IMR-90 (cell line): ENCODE results near the gene DMXL1. TPM values are rescaled to one million over a fixed set of nuclear protein-coding genes. Genes with fewer than 3 reads are reported as not detected.

Experiments used
- ATAC-seq: fragments of 200-7000 bp; cut with Tn5 transposase; 2 replicates; pipeline ENCODE4 v1.9.1; 2020; ENCODE audit warnings: low read depth, mild to moderate bottlenecking, moderate library complexity
- BruUV-seq: library from RNA; stranded (reverse); fragments of 400-500 nt; replicated peaks from 2 replicates; lab custom pipeline; 2021; lab: Mats Ljungman, UMichigan
- CTCF ChIA-PET: fragments of 300-600 bp; formaldehyde crosslinking; extraction: SDS; loops from one replicate; lab custom pipeline; 2021; ENCODE audit warnings: antibody characterized with exemption; lab: Yijun Ruan, JAX
- POLR2A ChIA-PET: fragments of 300-600 bp; sonication (Branson Sonifier 250); formaldehyde crosslinking; loops from one replicate; lab custom pipeline; 2022; ENCODE audit warnings: antibody characterized with exemption; ENCODE audit not compliant: unreplicated experiment; lab: Charles Lee
- DNase-seq: peaks from one replicate; pipeline ENCODE4 v3.0.0; 2013
- H2AFZ ChIP-seq: replicated peaks from 2 replicates; pipeline ENCODE3; 2013; ENCODE audit warnings: low read length, mild to moderate bottlenecking; ENCODE audit not compliant: poor library complexity
- H2AK5ac ChIP-seq: 2 replicates; pipeline ENCODE4 v1.6.1; 2013; ENCODE audit warnings: low read depth, low read length, inconsistent platforms
- H2AK9ac ChIP-seq: replicated peaks from 2 replicates; pipeline ENCODE3; 2013; ENCODE audit warnings: mild to moderate bottlenecking, low read depth, low read length, moderate library complexity; ENCODE audit not compliant: poor library complexity
- H2BK120ac ChIP-seq: 2 replicates; pipeline ENCODE4 v1.6.1; 2013; ENCODE audit warnings: low read depth, low read length, inconsistent platforms
- H2BK15ac ChIP-seq: 3 replicates; pipeline ENCODE4 v1.6.1; 2013; ENCODE audit warnings: low read depth, low read length, inconsistent platforms
- H2BK20ac ChIP-seq: 2 replicates; pipeline ENCODE4 v1.6.1; 2013; ENCODE audit warnings: low read depth, mild to moderate bottlenecking, inconsistent platforms, low read length, moderate library complexity
- H2BK5ac ChIP-seq: 2 replicates; pipeline ENCODE4 v1.6.1; 2013; ENCODE audit warnings: mild to moderate bottlenecking, low read depth, low read length, inconsistent platforms; ENCODE audit not compliant: poor library complexity, severe bottlenecking
- H3K14ac ChIP-seq: replicated peaks from 2 replicates; pipeline ENCODE4 v1.6.1; 2013; ENCODE audit warnings: low read depth, low read length, inconsistent platforms
- H3K18ac ChIP-seq: 2 replicates; pipeline ENCODE4 v1.6.1; 2013; ENCODE audit warnings: low read depth, low read length, control low read depth
- H3K23ac ChIP-seq: 2 replicates; pipeline ENCODE4 v1.6.1; 2013; ENCODE audit warnings: low read depth, low read length, inconsistent platforms
- H3K27ac ChIP-seq: 2 replicates; pipeline ENCODE4 v1.5.1; 2013; ENCODE audit warnings: mild to moderate bottlenecking, control low read depth, low read length; ENCODE audit not compliant: insufficient read depth
- H3K27me3 ChIP-seq: 2 replicates; pipeline ENCODE4 v1.6.1; 2013; ENCODE audit warnings: low read length; ENCODE audit not compliant: control insufficient read depth, insufficient read depth
- H3K36me3 ChIP-seq: 2 replicates; pipeline ENCODE4 v1.6.1; 2013; ENCODE audit warnings: low read length, mixed read lengths; ENCODE audit not compliant: control insufficient read depth, insufficient read depth
- H3K4ac ChIP-seq: 2 replicates; pipeline ENCODE4 v1.6.1; 2013; ENCODE audit warnings: low read depth, low read length, inconsistent platforms
- H3K4me1 ChIP-seq: 2 replicates; pipeline ENCODE4 v1.6.1; 2013; ENCODE audit warnings: low read length, mixed read lengths; ENCODE audit not compliant: control insufficient read depth, insufficient read depth
- H3K4me2 ChIP-seq: 2 replicates; pipeline ENCODE4 v1.6.1; 2013; ENCODE audit warnings: low read depth, mild to moderate bottlenecking, control low read depth, low read length, moderate library complexity
- H3K4me3 ChIP-seq: 2 replicates; pipeline ENCODE4 v1.5.1; 2013; ENCODE audit warnings: low read depth, mild to moderate bottlenecking, control low read depth, low read length, moderate library complexity; ENCODE audit not compliant: insufficient read depth
- H3K56ac ChIP-seq: 2 replicates; pipeline ENCODE4 v1.6.1; 2013; ENCODE audit warnings: low read length, inconsistent platforms; ENCODE audit not compliant: insufficient read depth; ENCODE audit errors: extremely low read depth
- H3K79me1 ChIP-seq, 2 experiments: 2 replicates each; pipeline ENCODE4 v1.6.1; 2013; ENCODE audit warnings: low read length in 2 of 2, inconsistent platforms in 1 of 2, low read depth in 1 of 2
- H3K9ac ChIP-seq: 2 replicates; pipeline ENCODE4 v1.6.1; 2013; ENCODE audit warnings: low read depth, low read length, control low read depth
- H3K9me1 ChIP-seq: 2 replicates; pipeline ENCODE4 v1.6.1; 2013; ENCODE audit warnings: low read length, inconsistent platforms; ENCODE audit not compliant: insufficient read depth
- H3K9me3 ChIP-seq: 2 replicates; pipeline ENCODE4 v1.6.1; 2013; ENCODE audit warnings: low read length; ENCODE audit not compliant: control insufficient read depth, insufficient read depth
- H4K20me1 ChIP-seq: 2 replicates; pipeline ENCODE4 v1.6.1; 2013; ENCODE audit warnings: low read length, inconsistent platforms; ENCODE audit not compliant: insufficient read depth
- H4K5ac ChIP-seq: 2 replicates; pipeline ENCODE4 v1.6.1; 2013; ENCODE audit warnings: mild to moderate bottlenecking, low read depth, low read length, control low read depth
- H4K8ac ChIP-seq, 2 experiments: 2 replicates each; pipeline ENCODE4 v1.6.1; 2013; ENCODE audit warnings: low read depth in 2 of 2, low read length in 2 of 2, control low read depth in 1 of 2, inconsistent platforms in 1 of 2
- H4K91ac ChIP-seq: 2 replicates; pipeline ENCODE4 v1.6.1; 2013; ENCODE audit warnings: low read depth, low read length, inconsistent platforms; ENCODE audit not compliant: insufficient read depth
- BHLHE40 ChIP-seq: fragments of 150-350 bp; IDR thresholded peaks from 2 replicates; pipeline ENCODE4 v1.6.1; 2016; ENCODE audit warnings: mild to moderate bottlenecking, low read depth, low read length
- CHD1 ChIP-seq: IDR thresholded peaks from 2 replicates; pipeline ENCODE4 v1.6.1; 2012; ENCODE audit warnings: low read depth, low read length, improper control_type of control experiment
- FOS ChIP-seq: fragments of 150-350 bp; IDR thresholded peaks from 2 replicates; pipeline ENCODE4 v1.6.1; 2016; ENCODE audit warnings: low read depth, low read length
- MXI1 ChIP-seq: IDR thresholded peaks from 2 replicates; pipeline ENCODE4 v1.6.1; 2012; ENCODE audit warnings: low read depth, mild to moderate bottlenecking, low read length, moderate library complexity, borderline replicate concordance
- NFE2L2 ChIP-seq: fragments of 150-350 bp; IDR thresholded peaks from 2 replicates; pipeline ENCODE4 v1.6.1; 2016; ENCODE audit warnings: low read depth, mild to moderate bottlenecking, low read length
- POLR2A ChIP-seq: IDR thresholded peaks from 2 replicates; pipeline ENCODE4 v1.6.1; 2012; ENCODE audit warnings: mild to moderate bottlenecking, low read depth, low read length
- RAD21 ChIP-seq: IDR thresholded peaks from 2 replicates; pipeline ENCODE4 v1.6.1; 2012; ENCODE audit warnings: low read length, improper control_type of control experiment
- RFX5 ChIP-seq: IDR thresholded peaks from 2 replicates; pipeline ENCODE4 v1.8.0; 2012; ENCODE audit warnings: low read depth, mild to moderate bottlenecking, low read length, moderate library complexity
- WGBS, 2 experiments: methylation state at CpG; one replicate each; pipeline versions ENCODE4 v1.1.5 to v1.1.7; 2013; ENCODE audit warnings: missing lambda C conversion rate in 2 of 2; ENCODE audit not compliant: insufficient read length in 1 of 2; ENCODE audit errors: extremely low coverage in 2 of 2; 5-methylcytosine and 5-hydroxymethylcytosine counted together
- dilution Hi-C: fragments of 300-500 bp; cut with HindIII; formaldehyde crosslinking; loops from one replicate; pipeline ENCODE4 v1.14.3; 2018; ENCODE audit warnings: low sequenced_read_pairs; ENCODE audit not compliant: unreplicated experiment
- in situ Hi-C: fragments of 300-500 bp; cut with MboI; formaldehyde crosslinking; loops from 3 replicates; pipeline ENCODE4 v1.14.3; 2019; ENCODE audit warnings: low sequenced_read_pairs, inconsistent platforms, mixed read lengths
- intact Hi-C: fragments of 100-400 bp; cut with micrococcal nuclease; formaldehyde crosslinking; loops from 2 replicates; pipeline ENCODE4 v1.10.0; 2022
- polyA plus RNA-seq, 3 experiments: library from polyadenylated mRNA; depleted of rRNA; stranded (reverse); fragments of >200 nt; gene quantifications; 2 replicates each; pipeline ENCODE4 v1.2.3, GENCODE V29; 2012; ENCODE audit warnings: low replicate concordance in 1 of 3
- total RNA-seq: library from RNA; depleted of rRNA; stranded (reverse); fragments of >200 nt; gene quantifications from 2 replicates; pipeline ENCODE4 v1.2.3, GENCODE V29; 2012
- TF ChIP-seq, protein P1 (sequence below): fragments of 150-350 bp; IDR thresholded peaks from 2 replicates; pipeline ENCODE4 v1.6.1; 2017; ENCODE audit warnings: mild to moderate bottlenecking, antibody characterized with exemption, low read length, low read depth
- TF ChIP-seq, protein P2 (sequence below): fragments of 150-350 bp; IDR thresholded peaks from 2 replicates; pipeline ENCODE4 v1.6.1; 2016; ENCODE audit warnings: low read depth, mild to moderate bottlenecking, low read length, moderate library complexity, borderline replicate concordance

DMXL1 gene
- total and polyA plus RNA-seq, 2 of the 4 experiments (the other 2 are of a cell fraction) = 8.1 to 21.5 TPM

DNA sequence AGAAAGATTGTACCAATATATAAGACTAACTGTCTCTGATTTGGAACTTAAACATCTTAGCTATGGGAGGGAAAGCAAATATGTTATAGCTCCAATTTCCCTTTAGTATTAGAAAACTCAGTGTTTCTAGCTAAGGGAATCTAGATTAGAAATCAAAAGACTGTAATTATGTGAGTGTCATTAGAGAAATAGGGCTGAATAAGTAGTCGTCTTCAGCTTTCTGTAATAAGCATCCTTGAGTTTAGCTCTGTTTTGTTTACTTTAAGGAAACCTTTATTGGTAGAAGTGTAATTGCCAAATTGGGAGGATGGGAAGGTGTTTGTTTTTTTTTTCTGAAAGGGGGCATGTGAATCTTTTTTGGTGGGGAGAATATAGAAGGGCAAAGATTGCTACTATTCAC lies 5.2 kb downstream of the DMXL1 start:
- H3K27me3 ChIP-seq = no peaks in the 10 kb centered on the region
- H3K79me1 ChIP-seq = peaks cover 28 to 37% of the 10 kb centered on the region in 2 experiments
- ATAC-seq (no peak), DNase-seq (no peak)
- ChIA-PET POLR2A (no interaction called here), CTCF (interaction anchor here (0.7 kb wide), 1 partner anchor 285 kb away, joined by 7 read pairs; no protein-coding TSS in a partner anchor)
- no peak overlapping the region for H3K23ac ChIP-seq
- peaks cover 6% of the 10 kb centered on the region; the same call in 1 of the 2 replicates for H4K20me1 ChIP-seq
- H3K9ac ChIP-seq = no peak overlapping the region
- no CpG with 5 or more reads among the region's 1 CpG for WGBS, 2 experiments
- no peak overlapping the region for H4K5ac ChIP-seq
- no peak overlapping the region for H3K56ac ChIP-seq
- H3K4ac ChIP-seq = no peak overlapping the region
- no peaks in the 10 kb centered on the region for H3K36me3 ChIP-seq
- peaks cover 2% of the 10 kb centered on the region; the same call in 1 of the 2 replicates for H3K4me1 ChIP-seq
- no peak overlapping the region for H2AK5ac ChIP-seq
- no peak overlapping the region for H3K4me2 ChIP-seq
- no peak overlapping the region for H4K8ac ChIP-seq
- no peak overlapping the region for H3K27ac ChIP-seq
- no peak overlapping the region for H2AFZ ChIP-seq
- dilution Hi-C loops = no loop called here
- in situ Hi-C loops = no loop called here
- no TSS peak for BruUV-seq
- peaks cover 2% of the 10 kb centered on the region; the same call in 1 of the 2 replicates for H3K9me1 ChIP-seq
- no peak overlapping the region for H2BK20ac ChIP-seq
- H3K4me3 ChIP-seq = no peak overlapping the region
- H4K91ac ChIP-seq = no peak overlapping the region
- no peaks in the 10 kb centered on the region for H3K9me3 ChIP-seq
- no peak overlapping the region for H2AK9ac ChIP-seq
- no peak overlapping the region for H3K14ac ChIP-seq
- no peak overlapping the region for H3K18ac ChIP-seq
- TF ChIP-seq MXI1 = no peak
- TF ChIP-seq RFX5 = no peak
- no peak for TF ChIP-seq POLR2A
- TF ChIP-seq, protein P1, sequence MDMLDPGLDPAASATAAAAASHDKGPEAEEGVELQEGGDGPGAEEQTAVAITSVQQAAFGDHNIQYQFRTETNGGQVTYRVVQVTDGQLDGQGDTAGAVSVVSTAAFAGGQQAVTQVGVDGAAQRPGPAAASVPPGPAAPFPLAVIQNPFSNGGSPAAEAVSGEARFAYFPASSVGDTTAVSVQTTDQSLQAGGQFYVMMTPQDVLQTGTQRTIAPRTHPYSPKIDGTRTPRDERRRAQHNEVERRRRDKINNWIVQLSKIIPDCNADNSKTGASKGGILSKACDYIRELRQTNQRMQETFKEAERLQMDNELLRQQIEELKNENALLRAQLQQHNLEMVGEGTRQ = no peak
- TF ChIP-seq CHD1 = no peak
- TF ChIP-seq, protein P2, sequence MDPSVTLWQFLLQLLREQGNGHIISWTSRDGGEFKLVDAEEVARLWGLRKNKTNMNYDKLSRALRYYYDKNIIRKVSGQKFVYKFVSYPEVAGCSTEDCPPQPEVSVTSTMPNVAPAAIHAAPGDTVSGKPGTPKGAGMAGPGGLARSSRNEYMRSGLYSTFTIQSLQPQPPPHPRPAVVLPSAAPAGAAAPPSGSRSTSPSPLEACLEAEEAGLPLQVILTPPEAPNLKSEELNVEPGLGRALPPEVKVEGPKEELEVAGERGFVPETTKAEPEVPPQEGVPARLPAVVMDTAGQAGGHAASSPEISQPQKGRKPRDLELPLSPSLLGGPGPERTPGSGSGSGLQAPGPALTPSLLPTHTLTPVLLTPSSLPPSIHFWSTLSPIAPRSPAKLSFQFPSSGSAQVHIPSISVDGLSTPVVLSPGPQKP = no peak
- TF ChIP-seq NFE2L2 = no peak
- no peak for TF ChIP-seq FOS
- TF ChIP-seq BHLHE40 = no peak
- TF ChIP-seq RAD21 = no peak
- no peak overlapping the region for H2BK15ac ChIP-seq
- no peak overlapping the region for H2BK120ac ChIP-seq
- H2BK5ac ChIP-seq = no peak overlapping the region
- intact Hi-C loops = no loop called here
